Activated CD4-positive, alpha-beta T cell treated with anti-CD3 and anti-CD28 coated beads, Interleukin-2, amount 10 ng/mL, durations not matched to agents 7 days and 5 days (primary cell): ENCODE measurements around the gene ZNF239. TPM values are rescaled to one million over a fixed set of nuclear protein-coding genes. Genes with fewer than 3 reads are reported as not detected.
A peak's percentile ranks its signal among the peaks of the same experiment; 100 is the strongest.
"Not testable (repeated sequence)": the region's sequence is repeated elsewhere in the genome, so short reads cannot be mapped to it uniquely, and the experiment has no call there.

Source experiments
- CTCF ChIA-PET: fragments of 350-600 bp; sonication (Branson Sonifier 250); formaldehyde crosslinking; loops from one replicate; lab custom pipeline; 2021; ENCODE audit warnings: antibody characterized with exemption; lab: Charles Lee
- POLR2A ChIA-PET: fragments of 350-600 bp; sonication (Branson Sonifier 250); formaldehyde crosslinking; loops from one replicate; lab custom pipeline; 2021; ENCODE audit warnings: antibody characterized with exemption; lab: Charles Lee
- DNase-seq: peaks from one replicate; pipeline ENCODE4 v3.0.0-alpha.2; 2020
- H3K27ac Mint-ChIP-seq: one replicate; pipeline ENCODE4 v1.8.0; 2021; ENCODE audit warnings: mild to moderate bottlenecking, moderate library complexity, mixed read lengths
- H3K27me3 Mint-ChIP-seq: one replicate; pipeline ENCODE4 v1.8.0; 2021; ENCODE audit warnings: mixed read lengths
- H3K36me3 Mint-ChIP-seq: one replicate; pipeline ENCODE4 v1.8.0; 2021; ENCODE audit warnings: low read depth, mixed read lengths
- H3K4me1 Mint-ChIP-seq: one replicate; pipeline ENCODE4 v1.8.0; 2021; ENCODE audit warnings: mixed read lengths
- H3K4me3 Mint-ChIP-seq: one replicate; pipeline ENCODE4 v1.8.0; 2021; ENCODE audit warnings: mild to moderate bottlenecking, moderate library complexity, mixed read lengths
- H3K9me3 Mint-ChIP-seq: one replicate; pipeline ENCODE4 v1.8.0; 2021; ENCODE audit warnings: mixed read lengths
- total RNA-seq, 2 experiments: library from RNA; stranded (reverse); gene quantifications; one replicate each; pipeline ENCODE4 v1.2.3, GENCODE V29; 2021

The ZNF239 gene
- total RNA-seq, result under 1 TPM; 0.45 to 0.73 TPM

DNA sequence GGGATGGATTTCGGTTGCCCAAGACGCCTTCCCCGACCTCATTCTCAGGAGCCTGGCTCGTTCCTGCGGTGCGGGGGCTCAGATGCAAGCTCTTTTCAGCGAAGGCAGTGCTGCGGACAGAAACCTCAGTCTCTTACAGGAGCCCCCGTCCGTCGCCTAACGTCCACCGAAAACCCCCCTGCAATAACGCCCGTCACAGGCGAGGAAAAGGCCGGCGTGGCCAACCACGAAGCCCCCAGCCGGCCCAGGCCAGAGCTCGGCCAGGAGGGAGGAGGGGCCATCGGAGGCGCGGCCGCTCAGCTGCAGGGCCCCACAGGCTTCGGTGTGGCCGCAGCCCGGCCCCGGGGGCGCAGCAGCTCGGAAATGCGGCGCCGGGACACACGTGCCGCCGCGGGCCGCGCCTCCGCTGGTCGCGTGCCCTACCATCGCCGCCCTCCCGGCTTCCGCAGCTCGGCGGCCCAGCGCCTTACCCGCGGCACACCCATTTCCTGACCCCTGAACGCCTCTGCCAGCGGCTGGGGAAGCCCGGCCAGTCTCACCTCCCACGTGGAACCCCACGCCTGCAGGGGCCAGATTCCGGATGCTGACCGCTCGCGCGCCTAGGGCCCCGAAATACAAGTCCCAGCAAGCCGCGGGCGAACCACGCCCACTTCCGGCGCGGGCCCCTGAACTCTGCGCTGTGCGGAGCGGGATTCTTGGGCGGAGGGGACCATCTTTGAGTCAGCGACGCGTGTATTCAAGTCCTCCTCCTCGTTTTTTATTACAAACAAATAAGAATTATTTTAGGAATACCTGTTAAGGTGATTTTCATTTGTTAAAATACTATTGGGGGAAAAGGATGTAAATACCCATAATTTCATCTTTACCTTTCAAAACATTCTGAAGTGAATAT lies at the start of gene ZNF239:
Gene ZNF239, minus strand, starts transcription at position 616 of the 892 bp plus-strand sequence. CDS start 16,537 bp downstream, outside the sequence.
- CTCF ChIA-PET, result interaction anchor here (1.0 kb wide), 1 partner anchor 11 kb away, joined by 3 read pairs; no protein-coding TSS in a partner anchor
- DNase-seq, result peak; percentile 67
- H3K27ac Mint-ChIP-seq, result peak within 1 kb of the TSS; percentile 87
- H3K36me3 Mint-ChIP-seq, result peaks cover 24% of the 10 kb centered on the region
- peak within 1 kb of the TSS; percentile 69 for H3K4me3 Mint-ChIP-seq
- no peaks in the 10 kb centered on the region for H3K27me3 Mint-ChIP-seq
- POLR2A ChIA-PET, result no interaction called here
- peaks cover 43% of the 10 kb centered on the region for H3K9me3 Mint-ChIP-seq
- H3K4me1 Mint-ChIP-seq, result peaks cover 48% of the 10 kb centered on the region

DNA sequence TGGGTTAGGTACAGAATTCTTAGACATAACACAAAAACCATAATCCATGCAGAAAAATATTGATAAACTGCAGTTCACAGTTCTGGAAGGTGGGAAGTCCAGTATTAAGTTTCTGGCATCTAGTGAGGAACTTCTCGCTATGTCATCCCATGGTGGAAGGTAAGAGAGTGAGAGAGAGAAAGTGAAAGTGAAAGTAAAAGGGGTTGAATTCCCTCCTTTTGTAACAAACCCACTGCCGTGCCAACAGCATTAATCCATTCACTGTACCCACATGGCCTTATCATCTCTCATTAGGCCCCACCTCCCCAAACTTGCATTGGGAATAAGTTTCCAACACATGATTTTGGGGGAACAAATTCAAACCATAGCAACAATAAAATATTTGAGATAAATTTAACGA lies 48.9 kb upstream of the ZNF239 start:
- Mint-ChIP-seq H3K4me1 (peaks cover 10% of the 10 kb centered on the region), H3K27me3 (no peaks in the 10 kb centered on the region), H3K4me3 (no peak overlapping the region), H3K36me3 (peaks cover 22% of the 10 kb centered on the region), H3K27ac (peak overlapping the region; percentile 65), H3K9me3 (peaks cover 43% of the 10 kb centered on the region)
- ChIA-PET CTCF (interaction anchor here (1.6 kb wide), 1 partner anchor 8 kb away, joined by 3 read pairs; no protein-coding TSS in a partner anchor), POLR2A (no interaction called here)
- DNase-seq, result no peak

DNA sequence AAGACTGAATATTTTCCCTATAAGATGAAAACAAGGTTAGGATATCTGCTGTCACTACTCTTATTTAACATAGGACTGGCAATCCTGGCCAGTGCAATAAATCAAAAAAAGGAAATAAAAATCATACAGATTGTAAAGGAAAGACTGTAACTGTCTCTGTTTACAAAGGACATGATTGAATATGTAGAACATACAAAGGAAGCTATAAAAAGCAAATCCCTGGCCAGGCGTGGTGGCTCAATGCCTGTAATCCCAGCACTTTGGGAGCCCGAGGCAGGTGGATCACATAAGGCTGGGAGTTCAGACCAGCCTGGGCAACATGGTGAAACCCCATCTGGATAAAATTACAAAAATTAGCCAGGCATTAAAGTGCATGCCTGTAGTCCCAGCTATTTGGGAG lies 47.6 kb upstream of the ZNF239 start:
- ChIA-PET CTCF (no interaction called here), POLR2A (no interaction called here)
- H3K4me1 Mint-ChIP-seq, result peaks cover 10% of the 10 kb centered on the region
- peak overlapping the region; percentile 23 for H3K27ac Mint-ChIP-seq
- no peak for DNase-seq
- H3K4me3 Mint-ChIP-seq, result no peak overlapping the region
- peaks cover 43% of the 10 kb centered on the region for H3K9me3 Mint-ChIP-seq
- H3K36me3 Mint-ChIP-seq, result peaks cover 26% of the 10 kb centered on the region
- no peaks in the 10 kb centered on the region for H3K27me3 Mint-ChIP-seq

DNA sequence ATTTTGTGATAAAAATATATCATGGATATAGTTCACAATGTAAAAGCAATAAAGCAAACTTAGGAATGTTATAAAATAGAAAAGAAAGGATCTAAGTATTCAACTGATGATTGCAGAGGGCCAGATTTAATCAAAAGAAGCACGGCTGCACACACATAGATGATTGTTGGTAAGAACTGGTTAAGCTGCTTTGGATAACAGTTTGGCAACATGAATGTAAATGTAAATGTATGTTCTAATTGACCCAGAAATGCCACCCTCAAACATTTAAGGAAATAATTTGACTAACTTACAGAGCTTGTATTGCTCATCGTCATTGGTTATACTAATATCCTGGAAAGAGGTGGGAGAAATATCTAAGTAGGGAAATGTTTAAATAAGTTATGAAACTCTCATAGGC lies 45.0 kb upstream of the ZNF239 start:
- Mint-ChIP-seq H3K4me3 (no peak overlapping the region), H3K9me3 (peaks cover 58% of the 10 kb centered on the region), H3K4me1 (peaks cover 10% of the 10 kb centered on the region), H3K36me3 (peaks cover 51% of the 10 kb centered on the region), H3K27ac (no peak overlapping the region), H3K27me3 (no peaks in the 10 kb centered on the region)
- CTCF ChIA-PET, result no interaction called here
- POLR2A ChIA-PET, result no interaction called here
- DNase-seq, result no peak

DNA sequence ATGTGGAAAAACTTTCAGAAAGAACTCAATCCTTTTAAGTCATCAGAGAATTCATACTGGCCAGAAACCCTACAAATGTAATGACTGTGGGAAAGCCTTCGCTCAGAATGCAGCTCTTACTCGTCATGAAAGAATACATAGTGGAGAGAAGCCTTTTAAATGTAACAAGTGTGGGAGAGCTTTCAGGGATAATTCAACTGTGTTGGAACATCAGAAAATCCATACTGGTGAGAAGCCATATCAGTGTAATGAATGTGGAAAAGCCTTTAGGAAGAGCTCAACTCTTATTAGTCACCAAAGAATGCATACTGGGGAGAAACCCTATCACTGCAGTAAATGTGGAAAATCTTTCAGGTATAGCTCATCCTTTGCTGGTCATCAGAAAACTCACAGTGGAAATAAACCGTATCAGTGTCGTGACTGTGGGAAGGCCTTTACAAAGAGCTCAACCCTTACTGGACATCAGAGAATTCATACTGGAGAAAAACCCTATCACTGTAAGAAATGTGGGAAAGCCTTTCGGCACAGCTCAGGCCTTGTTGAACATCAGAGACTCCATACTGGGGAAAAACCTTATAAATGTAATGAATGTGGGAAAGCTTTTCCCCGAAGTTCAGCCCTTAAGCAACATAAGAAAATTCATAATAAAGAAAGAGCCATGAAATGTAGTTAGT lies 42.4 kb upstream of the ZNF239 start:
- Mint-ChIP-seq H3K27me3 (no peaks in the 10 kb centered on the region), H3K4me3 (no peak overlapping the region), H3K9me3 (peaks cover 56% of the 10 kb centered on the region), H3K36me3 (peaks cover 63% of the 10 kb centered on the region), H3K27ac (no peak overlapping the region), H3K4me1 (no peaks in the 10 kb centered on the region)
- POLR2A ChIA-PET, result no interaction called here
- DNase-seq, result no peak
- CTCF ChIA-PET, result interaction anchor here (1.5 kb wide), 1 partner anchor 32 kb away, joined by 3 read pairs; the partner anchor contains the start of gene ZNF32

DNA sequence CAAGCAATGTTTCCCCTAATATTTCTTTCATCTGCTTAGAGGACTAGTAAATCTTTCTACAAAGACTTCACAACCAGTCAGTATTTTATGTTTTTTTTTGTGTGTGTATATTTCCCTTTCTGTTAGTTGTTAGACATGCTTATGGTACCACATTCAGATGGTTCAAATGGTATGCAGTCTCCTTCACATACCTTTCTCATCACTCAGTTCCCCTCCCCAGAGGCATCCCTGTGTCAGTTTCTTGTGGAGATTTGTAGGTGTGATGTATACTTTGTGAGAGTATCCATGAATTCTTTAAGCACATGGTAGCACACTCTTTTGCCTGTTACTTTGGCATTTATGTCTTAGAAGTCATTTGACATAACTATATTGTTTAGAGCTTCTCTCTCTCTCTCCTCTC lies 36.2 kb upstream of the ZNF239 start:
- ChIA-PET CTCF (interaction anchor here (0.5 to 1.2 kb wide), 2 partner anchors 13 to 633 kb away, joined by 3 to 5 read pairs; no protein-coding TSS in a partner anchor), POLR2A (no interaction called here)
- Mint-ChIP-seq H3K4me3 (no peak overlapping the region), H3K27me3 (no peaks in the 10 kb centered on the region), H3K9me3 (peaks cover 40% of the 10 kb centered on the region), H3K27ac (no peak overlapping the region), H3K4me1 (peaks cover 24% of the 10 kb centered on the region), H3K36me3 (peaks cover 75% of the 10 kb centered on the region)
- DNase-seq, result no peak

DNA sequence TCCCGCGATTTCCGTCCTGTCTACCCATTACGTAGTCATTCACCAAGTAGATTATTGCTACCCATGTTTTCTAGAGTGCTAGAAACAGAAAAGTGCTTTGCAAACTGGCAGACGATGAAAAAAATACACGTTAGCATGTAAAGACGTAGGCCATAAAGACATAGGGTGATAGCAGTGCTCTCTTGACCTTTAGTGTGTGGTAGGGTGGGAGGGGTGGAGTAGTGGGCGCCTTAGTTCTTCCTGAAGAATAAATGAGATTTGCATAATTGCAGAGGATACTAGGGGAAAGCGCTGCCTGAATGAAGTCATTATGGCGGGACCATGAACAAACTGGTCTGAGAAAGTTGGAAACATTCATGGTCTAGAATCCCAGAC lies 32.8 kb upstream of the ZNF239 start:
- H3K27ac Mint-ChIP-seq, result peak overlapping the region; percentile 85
- peaks cover 23% of the 10 kb centered on the region for H3K9me3 Mint-ChIP-seq
- ChIA-PET POLR2A (interaction anchor here (0.6 kb wide), 1 partner anchor 119 kb away, joined by 4 read pairs; no protein-coding TSS in a partner anchor), CTCF (no interaction called here)
- H3K27me3 Mint-ChIP-seq, result peaks cover under 1% of the 10 kb centered on the region
- peaks cover 45% of the 10 kb centered on the region for H3K36me3 Mint-ChIP-seq
- no peak for DNase-seq
- H3K4me3 Mint-ChIP-seq, result peak overlapping the region; percentile 80
- peaks cover 25% of the 10 kb centered on the region for H3K4me1 Mint-ChIP-seq

DNA sequence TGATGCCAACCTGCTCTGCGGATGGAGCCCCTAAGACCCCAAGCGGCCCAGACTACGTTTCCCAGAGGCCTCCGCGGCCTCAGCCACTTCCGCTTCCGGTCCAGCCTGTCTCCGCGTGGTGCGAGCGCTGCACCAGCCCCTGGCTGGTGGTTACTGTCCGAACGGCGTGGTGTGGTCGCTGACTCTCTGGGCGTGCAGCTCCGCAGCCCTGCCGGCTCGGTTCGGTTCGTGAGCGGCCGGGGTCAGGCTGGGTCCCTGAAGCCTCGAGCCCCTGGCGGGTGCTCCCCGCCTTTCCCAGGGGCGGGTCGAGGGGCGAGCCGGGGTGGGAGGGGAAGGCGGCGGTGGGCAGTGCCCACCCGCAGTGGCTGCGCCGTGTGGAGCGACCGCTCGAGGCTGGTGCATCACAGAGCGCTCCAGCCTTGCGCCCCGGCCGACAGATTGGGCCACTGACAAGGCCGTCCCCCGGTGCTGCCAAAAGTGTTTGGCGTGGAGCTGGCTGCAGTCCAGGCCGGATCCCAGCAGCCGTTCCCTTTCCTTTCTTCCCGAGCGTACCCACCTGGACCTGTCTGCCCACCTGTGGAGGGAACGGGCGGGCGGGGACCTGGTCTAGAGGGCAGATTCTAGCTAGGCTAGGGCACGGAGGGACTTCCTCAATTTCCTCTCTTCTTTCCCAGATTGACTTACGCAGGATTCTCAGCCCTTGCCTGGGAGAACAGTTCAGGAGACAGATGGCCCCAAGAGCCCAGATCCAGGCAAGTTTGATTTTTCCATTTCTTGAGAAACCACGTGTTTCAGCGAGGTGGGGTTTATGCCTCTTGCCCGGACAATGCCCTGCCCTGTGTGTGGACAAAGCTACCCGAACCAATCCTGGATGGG lies 32.1 kb upstream of the ZNF239 start, which contains the start of gene ZNF485:
Gene ZNF485, plus strand, starts transcription at position 116 of the 876 bp plus-strand sequence. Its CDS starts 613 bp downstream, at position 729.
- H3K36me3 Mint-ChIP-seq, result peaks cover 39% of the 10 kb centered on the region
- H3K27me3 Mint-ChIP-seq, result peaks cover 4% of the 10 kb centered on the region
- ChIA-PET POLR2A (interaction anchor here (0.6 kb wide), 1 partner anchor 118 kb away, joined by 4 read pairs; no protein-coding TSS in a partner anchor), CTCF (no interaction called here)
- peak within 1 kb of the TSS; percentile 85 for H3K27ac Mint-ChIP-seq
- peaks cover 25% of the 10 kb centered on the region for H3K4me1 Mint-ChIP-seq
- peak; percentile 62 for DNase-seq
- peaks cover 21% of the 10 kb centered on the region for H3K9me3 Mint-ChIP-seq
- peak within 1 kb of the TSS; percentile 80 for H3K4me3 Mint-ChIP-seq

DNA sequence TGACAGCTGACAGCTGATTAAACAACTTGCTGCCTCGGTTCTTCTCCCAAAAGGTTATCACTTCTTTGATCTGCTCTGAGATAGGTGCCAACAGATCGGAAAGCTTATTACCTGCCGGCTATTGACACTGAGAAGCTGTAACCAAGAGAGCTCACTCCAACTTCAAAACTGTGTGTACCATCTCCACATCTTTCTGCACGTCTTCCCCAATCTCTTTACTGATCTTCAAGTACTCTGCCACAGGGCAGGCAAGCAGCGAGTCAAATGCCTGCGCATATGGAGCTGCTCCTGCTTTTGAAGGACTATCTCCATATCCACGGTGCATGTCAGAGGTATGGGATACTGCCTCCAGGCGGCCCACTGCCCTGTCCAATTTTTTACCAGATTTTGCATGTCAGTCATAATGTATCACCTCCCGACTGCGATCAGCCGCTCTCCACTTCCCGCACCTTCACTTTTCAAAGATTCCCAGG lies 31.5 kb upstream of the ZNF239 start:
- POLR2A ChIA-PET, result no interaction called here
- Mint-ChIP-seq H3K4me1 (peaks cover 25% of the 10 kb centered on the region), H3K27ac (peak overlapping the region; percentile 2), H3K4me3 (peak overlapping the region; percentile 80), H3K27me3 (peaks cover 4% of the 10 kb centered on the region), H3K9me3 (peaks cover 22% of the 10 kb centered on the region), H3K36me3 (peaks cover 35% of the 10 kb centered on the region)
- no peak for DNase-seq
- CTCF ChIA-PET, result interaction anchor here (0.7 kb wide), 1 partner anchor 55 kb away, joined by 4 read pairs; no protein-coding TSS in a partner anchor

DNA sequence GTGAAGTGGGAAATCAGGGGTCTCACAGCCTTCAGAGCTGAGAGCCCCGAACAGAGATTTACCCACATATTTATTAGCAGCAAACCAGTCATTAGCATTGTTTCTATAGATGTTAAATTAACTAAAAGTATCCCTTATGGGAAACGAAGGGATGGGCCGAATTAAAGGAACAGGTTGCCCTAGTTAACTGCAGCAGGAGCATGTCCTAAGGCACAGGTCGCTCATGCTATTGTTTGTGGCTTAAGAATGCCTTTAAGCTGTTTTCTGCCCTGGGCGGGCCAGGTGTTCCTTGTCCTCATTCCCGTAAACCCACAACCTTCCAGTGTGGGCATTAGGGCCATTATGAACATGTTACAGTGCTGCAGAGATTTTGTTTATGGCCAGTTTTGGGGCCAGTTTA lies 27.2 kb upstream of the ZNF239 start:
- H3K9me3 Mint-ChIP-seq, result peaks cover 20% of the 10 kb centered on the region
- H3K4me1 Mint-ChIP-seq, result peaks cover 15% of the 10 kb centered on the region
- H3K36me3 Mint-ChIP-seq, POLR2A ChIA-PET, DNase-seq, H3K27me3 Mint-ChIP-seq, H3K4me3 Mint-ChIP-seq, CTCF ChIA-PET, H3K27ac Mint-ChIP-seq: not testable (repeated sequence)

DNA sequence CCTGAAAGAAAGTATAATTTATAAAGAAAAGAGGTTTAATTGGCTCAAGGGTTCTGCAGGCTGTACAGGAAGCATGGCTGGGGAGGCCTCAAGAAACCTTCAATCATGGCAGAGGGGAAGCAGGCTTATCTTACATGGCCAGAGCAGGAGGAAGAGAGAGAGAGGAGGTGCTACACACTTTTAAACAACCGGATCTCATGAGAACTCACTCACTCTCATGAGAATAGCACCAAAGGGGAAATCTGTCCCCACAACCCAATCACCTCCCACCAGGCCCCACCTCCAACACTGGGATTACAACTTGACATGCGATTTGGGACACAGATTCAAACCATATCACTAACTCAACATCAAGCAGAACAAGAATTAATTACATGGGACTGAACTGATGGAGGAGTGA lies 24.9 kb upstream of the ZNF239 start:
- H3K4me3 Mint-ChIP-seq, result no peak overlapping the region

DNA sequence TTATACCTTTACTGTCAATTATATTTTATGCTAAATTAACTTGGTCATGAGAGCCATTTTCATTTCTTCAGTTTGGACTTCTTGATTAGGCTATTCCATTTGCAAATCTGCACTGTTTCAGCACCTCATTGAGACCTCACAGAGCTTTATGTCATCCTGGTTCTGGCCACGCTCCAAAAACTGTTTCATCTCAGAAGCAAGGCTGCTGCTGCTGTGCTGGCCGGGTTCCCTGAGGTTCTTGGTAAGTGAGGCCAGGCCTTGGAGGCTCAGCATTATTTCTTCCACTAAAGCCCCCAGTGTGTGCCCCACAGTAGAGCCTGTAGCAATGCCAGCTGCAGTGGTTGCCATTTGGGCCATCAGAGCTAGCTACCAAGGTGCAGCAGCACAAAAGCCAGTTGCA lies 24.0 kb upstream of the ZNF239 start:
- ChIA-PET CTCF (interaction anchor here (0.9 to 1.0 kb wide), 2 partner anchors 12 to 13 kb away, joined by 3 read pairs; no protein-coding TSS in a partner anchor), POLR2A (no interaction called here)
- peaks cover 24% of the 10 kb centered on the region for H3K9me3 Mint-ChIP-seq

More for the DNA sequence above, 24.9 kb upstream of the ZNF239 start:
- POLR2A ChIA-PET, result no interaction called here
- Mint-ChIP-seq H3K4me1 (peaks cover 31% of the 10 kb centered on the region), H3K9me3 (peaks cover 15% of the 10 kb centered on the region), H3K27ac (peak overlapping the region; percentile 26), H3K27me3 (peaks cover 4% of the 10 kb centered on the region), H3K36me3 (peaks cover 2% of the 10 kb centered on the region)
- no peak for DNase-seq
- CTCF ChIA-PET, result no interaction called here

More for the DNA sequence above, 24.0 kb upstream of the ZNF239 start:
- no peak overlapping the region for H3K27ac Mint-ChIP-seq
- no peak for DNase-seq
- H3K4me1 Mint-ChIP-seq, result peaks cover 33% of the 10 kb centered on the region
- H3K4me3 Mint-ChIP-seq, result no peak overlapping the region
- peaks cover 7% of the 10 kb centered on the region for H3K27me3 Mint-ChIP-seq
- peaks cover 6% of the 10 kb centered on the region for H3K36me3 Mint-ChIP-seq
